GM19395 (cell line): ENCODE measurements around the gene ZCCHC24.
"Not testable (repeated sequence)": the region's sequence is repeated elsewhere in the genome, so short reads cannot be mapped to it uniquely, and the experiment has no call there.

Experiments
- ATAC-seq: cut with Tn5 transposase; IDR thresholded peaks from one replicate; pipeline ENCODE4 v1.9.1; 2021; ENCODE audit warnings: mild to moderate bottlenecking, moderate library complexity; ENCODE audit not compliant: unreplicated experiment

Gene ZCCHC24

DNA sequence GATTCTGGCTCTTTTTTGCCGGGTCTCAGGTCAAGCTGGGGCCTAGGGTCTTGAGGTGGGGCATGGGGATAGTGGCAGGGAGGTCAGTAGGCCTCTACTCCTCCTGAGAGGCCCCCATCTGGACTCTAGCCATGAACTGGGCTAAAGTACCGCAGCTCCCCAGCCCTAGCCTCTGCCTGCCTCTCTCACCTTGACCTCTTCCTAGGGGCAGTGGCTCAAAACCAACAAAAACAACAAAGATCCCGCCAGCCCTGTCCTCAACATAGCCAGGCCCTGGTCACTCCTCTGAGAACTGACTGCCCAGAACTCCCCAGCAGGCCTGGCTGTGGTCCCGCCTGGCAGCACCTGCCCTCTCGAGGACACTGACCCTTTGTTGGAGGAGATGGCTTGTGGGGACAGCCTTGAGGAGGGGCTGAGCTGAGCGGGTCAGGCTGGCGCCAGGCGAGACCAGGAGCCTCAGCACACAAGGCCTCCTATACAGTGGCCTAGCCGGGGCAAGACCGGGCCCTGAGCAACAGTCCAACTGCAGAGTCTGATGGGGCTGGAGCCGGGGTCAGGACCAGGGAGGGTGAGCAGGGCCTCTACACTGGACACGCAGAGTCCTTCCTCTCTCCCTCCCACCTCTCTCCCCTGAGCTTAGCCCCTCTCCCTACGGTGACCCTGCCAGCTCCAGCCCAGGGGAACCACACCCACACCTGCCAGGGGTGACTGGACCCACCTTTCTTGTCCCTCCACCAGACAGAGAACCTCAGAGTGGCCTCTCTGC is 109.8 kb downstream of the ZCCHC24 start:
- ATAC-seq = no peak

DNA sequence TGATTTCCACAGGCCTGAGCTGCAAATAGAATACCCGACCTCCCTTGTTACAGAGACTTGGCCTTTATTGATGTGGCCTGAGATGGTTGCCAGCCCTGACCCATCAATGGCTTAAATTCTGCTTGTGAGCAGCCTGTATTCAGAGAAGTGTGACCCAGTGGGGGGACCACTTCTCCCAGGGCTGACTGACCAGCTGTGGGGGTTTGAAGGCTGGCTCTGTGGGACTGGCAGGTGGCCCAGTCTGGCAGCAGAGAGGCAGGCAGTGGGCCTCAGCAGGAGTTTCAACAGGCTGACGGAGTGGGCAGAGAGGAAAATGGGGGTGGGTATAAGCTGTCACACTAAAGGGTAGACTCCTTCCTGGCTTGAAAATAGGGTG is 110.3 kb downstream of the ZCCHC24 start:
- ATAC-seq = no peak

DNA sequence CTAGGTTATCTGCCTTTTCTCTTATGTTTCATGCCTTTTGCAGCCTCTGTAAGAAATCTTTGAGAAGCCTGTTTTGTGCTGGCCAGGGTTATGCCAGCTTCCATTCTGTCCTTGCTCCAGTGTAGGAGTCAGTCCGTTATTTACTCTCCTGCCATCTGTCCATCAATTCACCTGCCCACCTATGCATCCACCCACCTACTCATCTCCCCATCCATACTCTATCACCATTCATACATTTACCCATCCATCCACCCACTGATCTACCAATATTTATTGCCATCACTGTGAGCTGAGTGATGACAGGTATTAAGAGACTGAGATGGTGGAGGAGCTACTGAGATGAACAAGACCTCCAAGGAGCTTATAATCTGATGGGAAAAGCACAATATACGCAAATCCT is 110.9 kb downstream of the ZCCHC24 start:
- no peak for ATAC-seq

DNA sequence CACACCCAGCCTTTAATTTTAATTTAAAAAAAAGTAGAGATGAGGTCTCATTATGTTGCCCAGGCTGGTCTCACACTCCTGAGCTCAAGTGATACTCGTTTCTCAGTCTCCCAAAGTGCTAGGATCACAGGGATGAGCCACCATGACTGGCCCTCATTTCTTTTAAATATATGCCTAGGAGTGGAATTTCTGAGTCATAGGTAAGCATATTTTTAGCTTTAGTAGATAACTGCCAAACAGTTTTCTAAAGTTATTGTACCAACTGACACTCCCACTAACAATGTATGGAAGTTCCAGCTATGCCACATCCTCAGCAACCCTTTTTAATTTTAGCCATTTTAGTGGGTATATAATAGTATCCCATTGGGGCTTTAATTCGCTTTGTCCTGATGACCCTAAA is 111.9 kb downstream of the ZCCHC24 start:
- no peak for ATAC-seq

DNA sequence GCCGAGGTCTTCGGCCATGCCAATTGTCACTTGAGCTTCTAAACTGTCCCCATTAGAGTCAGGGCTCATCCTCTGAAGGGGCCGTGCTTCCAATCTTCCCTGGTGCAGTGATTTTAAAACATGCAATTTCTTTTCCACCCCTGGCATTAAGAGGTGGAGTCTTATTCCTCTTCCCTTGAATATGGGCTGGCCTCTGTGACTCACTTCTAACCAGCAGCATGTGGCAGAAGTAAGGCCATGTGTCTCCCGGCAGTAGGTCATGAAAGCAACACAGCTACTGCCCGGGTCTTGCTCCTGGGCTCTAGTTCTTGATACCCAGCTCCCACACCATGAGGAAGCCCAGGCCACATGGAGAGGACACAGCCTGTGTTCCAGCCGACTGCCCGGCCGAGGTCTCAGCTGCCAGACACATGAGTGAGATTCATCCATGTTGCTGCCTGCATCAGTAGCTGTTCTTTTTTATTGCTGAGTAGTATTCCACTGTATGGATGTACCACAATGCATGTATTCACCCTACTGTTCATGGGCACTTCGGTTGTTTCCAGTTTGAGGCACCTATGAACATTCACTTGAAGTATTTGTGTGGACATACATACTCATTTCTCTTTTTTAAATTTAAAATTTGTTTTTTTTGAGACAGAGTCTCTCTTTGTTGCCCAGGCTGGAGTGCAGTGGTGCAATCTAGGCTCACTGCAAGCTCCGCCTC is 112.7 kb downstream of the ZCCHC24 start:
- ATAC-seq = not testable (repeated sequence)
